22Rv1 (cell line): Measurements from ENCODE around the gene CFTR.

Experiments used
- ZFX ChIP-seq: fragments of 450-650 bp; IDR thresholded peaks from 2 replicates; pipeline ENCODE4 v1.6.1; 2017; ENCODE audit warnings: antibody characterized with exemption, borderline replicate concordance
- TF ChIP-seq, protein P1 (sequence below): fragments of 450-650 bp; IDR thresholded peaks from 2 replicates; pipeline ENCODE4 v1.5.1; 2017; ENCODE audit warnings: mild to moderate bottlenecking

DNA sequence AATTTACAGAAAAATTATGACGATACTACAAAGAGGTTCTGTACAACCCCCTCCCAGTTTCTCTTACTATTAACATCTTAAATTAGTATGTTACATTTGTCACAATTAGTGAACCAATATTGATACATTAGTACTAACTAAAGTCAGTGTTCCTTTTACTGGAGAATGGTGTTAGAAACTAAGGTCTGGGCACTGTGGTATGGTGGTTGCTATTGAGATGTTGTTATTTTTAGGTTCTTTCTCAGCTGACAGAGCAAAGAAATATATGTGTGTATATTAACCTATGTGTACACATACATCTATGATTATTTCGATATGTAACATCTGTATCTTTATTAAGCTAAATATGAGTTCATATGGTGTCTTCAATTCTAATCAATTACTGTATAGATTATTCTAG lies 11.7 kb upstream of the CFTR start:
- TF ChIP-seq, protein P1, sequence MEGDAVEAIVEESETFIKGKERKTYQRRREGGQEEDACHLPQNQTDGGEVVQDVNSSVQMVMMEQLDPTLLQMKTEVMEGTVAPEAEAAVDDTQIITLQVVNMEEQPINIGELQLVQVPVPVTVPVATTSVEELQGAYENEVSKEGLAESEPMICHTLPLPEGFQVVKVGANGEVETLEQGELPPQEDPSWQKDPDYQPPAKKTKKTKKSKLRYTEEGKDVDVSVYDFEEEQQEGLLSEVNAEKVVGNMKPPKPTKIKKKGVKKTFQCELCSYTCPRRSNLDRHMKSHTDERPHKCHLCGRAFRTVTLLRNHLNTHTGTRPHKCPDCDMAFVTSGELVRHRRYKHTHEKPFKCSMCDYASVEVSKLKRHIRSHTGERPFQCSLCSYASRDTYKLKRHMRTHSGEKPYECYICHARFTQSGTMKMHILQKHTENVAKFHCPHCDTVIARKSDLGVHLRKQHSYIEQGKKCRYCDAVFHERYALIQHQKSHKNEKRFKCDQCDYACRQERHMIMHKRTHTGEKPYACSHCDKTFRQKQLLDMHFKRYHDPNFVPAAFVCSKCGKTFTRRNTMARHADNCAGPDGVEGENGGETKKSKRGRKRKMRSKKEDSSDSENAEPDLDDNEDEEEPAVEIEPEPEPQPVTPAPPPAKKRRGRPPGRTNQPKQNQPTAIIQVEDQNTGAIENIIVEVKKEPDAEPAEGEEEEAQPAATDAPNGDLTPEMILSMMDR = no peak
- no peak for TF ChIP-seq ZFX
